Cardiac fibroblast (primary cell): ENCODE results near the gene NOS1AP.

Experiments
- DNase-seq, 2 donors: peaks; one replicate each; pipeline versions ENCODE4 v3.0.0 to v3.0.0-alpha.2; 2010; ENCODE audit warnings: low read depth in 2 of 2
- H3K4me3 ChIP-seq, 2 donors: replicated peaks in 1 of 2; 1 replicate in 1 of 2; 2 replicates in 1 of 2; pipeline ENCODE4 v1.5.1; 2011; ENCODE audit warnings: low read depth in 2 of 2, low read length in 2 of 2, mild to moderate bottlenecking in 2 of 2, moderate library complexity in 1 of 2
- TF ChIP-seq, protein P1 (sequence below): IDR thresholded peaks from one replicate; pipeline ENCODE4 v1.5.1; 2011; ENCODE audit warnings: low read depth, mild to moderate bottlenecking, low read length, inconsistent platforms

NOS1AP gene

DNA sequence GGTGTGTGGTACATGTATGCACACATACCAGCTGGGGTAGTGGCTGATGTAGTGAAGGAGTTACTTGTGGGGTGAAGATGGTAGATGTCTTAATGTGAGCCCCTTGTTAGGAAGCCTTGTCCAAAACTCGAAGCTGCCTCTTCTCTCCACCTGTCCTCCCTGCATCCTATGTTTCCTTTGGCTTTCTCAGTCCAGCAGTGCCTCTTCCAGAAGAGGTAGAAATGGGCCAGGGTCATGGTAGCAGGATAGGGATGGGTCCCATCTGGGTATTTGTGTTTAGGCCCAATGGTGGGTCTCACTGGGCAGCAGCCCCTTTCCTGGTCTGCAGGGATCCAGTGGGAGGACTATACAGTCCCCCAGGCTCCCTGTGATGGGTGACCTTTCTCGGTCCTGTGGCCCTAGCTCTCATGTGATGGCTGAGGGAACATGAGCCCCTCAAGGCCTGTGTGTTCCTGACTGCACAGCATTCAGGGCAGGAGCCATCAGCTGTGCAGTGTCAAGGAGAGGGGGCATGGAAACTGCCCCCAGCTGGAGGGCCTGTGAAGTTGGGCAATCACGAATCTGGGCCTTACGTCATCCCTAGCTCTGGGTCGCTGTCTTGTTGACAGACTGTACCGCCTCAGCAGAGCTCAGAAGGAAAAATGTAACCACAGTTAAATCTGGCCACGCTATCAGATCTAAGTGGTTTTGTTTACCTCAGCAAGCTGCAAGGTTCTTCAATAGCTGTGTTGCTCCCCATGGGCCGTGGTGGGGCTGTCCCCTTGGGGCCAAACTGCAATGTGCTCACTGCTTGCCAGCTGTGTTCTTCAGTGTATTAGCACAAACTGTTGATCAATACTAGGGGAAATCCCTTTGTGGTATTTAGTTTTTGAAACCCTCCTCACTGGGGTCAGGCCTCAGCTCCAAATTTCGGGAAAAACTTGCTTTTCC is 82.7 kb downstream of the NOS1AP start:
- TF ChIP-seq, protein P1, sequence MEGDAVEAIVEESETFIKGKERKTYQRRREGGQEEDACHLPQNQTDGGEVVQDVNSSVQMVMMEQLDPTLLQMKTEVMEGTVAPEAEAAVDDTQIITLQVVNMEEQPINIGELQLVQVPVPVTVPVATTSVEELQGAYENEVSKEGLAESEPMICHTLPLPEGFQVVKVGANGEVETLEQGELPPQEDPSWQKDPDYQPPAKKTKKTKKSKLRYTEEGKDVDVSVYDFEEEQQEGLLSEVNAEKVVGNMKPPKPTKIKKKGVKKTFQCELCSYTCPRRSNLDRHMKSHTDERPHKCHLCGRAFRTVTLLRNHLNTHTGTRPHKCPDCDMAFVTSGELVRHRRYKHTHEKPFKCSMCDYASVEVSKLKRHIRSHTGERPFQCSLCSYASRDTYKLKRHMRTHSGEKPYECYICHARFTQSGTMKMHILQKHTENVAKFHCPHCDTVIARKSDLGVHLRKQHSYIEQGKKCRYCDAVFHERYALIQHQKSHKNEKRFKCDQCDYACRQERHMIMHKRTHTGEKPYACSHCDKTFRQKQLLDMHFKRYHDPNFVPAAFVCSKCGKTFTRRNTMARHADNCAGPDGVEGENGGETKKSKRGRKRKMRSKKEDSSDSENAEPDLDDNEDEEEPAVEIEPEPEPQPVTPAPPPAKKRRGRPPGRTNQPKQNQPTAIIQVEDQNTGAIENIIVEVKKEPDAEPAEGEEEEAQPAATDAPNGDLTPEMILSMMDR, result no peak
- no peak overlapping the region for H3K4me3 ChIP-seq
- peak; percentile 79 to 87 for DNase-seq

DNA sequence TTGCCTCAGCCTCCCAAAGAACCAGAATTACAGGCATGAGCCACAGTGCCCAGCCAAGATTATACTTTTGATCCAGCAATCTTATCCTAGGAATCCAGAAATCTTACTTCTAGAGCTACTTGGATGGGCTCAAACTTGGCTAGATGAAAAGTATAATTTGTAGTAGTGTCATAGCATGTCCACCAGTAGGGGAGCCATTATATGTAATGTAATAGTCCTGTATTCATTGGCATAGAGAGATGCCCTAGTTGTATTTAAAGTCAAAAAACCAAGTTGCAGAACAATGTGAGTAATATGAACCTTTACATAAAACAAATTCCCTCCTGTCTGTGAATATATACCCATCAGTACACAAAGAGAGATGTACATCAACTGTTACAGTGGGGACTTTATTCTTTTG is 83.9 kb downstream of the NOS1AP start:
- TF ChIP-seq, protein P1, result no peak
- no peak overlapping the region for H3K4me3 ChIP-seq
- DNase-seq, result no peak

DNA sequence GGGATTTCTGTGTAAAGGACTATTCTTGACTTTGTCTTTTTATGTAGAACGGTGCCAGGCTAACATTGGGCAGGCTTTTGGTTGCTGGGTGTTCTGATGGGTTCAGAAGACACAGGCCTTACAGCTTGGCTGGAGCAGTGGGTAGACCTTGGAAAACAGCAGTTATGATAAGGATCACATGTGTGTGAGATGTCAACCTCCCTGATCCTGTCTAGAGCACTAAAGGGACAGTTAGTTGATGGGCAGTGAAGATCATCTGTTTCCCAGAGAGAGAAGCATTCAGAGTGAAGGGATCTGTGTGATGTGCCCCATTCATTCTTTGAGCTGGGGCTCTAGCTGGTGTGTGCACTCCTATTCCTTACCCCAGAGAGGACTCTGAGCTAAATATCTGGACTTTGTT is 88.0 kb downstream of the NOS1AP start:
- DNase-seq, result no peak
- TF ChIP-seq, protein P1, result no peak
- no peak overlapping the region for H3K4me3 ChIP-seq

DNA sequence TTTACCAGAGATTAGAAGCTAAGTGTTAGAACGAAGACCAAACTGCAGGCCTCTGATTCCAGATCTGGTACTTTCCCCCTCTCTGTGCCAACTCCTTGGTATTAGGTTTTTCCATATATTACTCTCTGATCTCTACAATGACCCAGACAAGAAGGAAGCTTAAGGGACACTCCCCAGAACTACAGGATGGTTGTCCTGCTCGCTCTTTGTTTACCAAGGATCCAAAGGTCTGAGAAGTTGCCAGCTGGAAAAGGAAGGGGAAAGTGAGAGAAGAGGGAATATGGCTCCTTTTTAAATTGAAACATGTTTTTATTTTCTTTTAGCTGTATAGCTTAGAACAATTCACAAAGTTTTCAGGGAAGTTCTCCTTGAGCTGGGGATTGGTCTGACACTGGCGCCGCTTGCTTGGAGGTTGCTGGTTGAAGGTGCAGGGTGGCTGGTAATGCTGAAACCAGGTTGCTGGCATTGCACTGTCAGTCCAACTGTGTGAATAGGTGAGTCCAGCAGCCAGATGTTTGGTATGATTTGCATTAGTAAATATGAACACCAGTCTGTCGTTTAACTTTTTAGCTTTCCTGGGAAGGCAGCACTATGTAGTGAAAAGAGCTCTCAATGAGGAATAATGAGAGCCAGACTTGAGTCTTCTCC is 89.3 kb downstream of the NOS1AP start:
- H3K4me3 ChIP-seq, result no peak overlapping the region
- no peak for DNase-seq
- TF ChIP-seq, protein P1, result no peak

DNA sequence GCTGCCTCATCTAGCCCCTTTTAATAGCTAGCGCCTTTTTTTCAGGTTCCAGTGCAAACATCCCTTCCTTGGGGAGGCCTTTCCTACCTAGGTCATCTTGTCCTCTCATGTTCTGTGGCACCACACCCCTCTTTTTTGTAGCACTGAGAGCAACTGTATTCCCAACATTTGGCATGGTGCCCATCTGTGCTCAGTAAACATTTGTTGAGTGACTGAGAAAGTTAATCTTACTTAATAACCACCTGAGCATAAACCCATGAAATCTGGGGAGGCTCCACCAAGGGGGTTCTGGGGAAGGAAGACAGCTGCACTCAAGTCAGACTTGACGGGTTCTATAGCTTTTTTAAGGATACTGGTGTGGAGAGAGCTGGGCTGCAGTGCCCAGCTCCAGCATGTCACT is 90.0 kb downstream of the NOS1AP start:
- TF ChIP-seq, protein P1, result no peak
- H3K4me3 ChIP-seq, result no peak overlapping the region
- DNase-seq, result no peak

DNA sequence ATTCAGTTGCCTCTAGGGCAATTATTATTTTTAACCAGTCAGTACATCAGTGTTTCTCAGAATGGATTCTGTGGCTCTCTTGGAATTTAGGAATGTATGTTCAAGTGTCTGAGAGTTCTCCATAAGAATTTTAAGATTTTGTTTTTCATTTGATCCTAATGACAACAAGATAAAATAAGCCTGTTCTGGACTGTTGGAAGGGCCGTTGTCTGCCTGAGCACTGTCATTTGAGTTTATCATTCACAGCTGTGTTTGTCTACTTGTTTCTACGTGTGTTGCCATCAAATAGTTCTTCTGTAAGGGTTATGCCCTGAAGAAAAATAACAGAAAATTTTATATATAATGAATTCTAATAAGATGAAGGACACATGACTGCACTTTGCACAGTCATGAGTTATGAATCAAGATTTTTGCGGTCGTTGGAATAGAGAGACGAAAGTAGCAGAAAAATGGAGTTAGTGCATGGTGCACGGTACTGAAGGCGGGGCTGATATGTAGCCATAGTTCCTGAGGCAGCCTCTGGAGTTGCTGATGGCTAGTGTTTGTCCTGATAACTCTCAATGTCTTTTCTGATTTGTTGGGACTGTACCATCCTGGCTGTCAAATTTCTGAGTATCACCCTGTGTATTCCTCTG is 92.5 kb downstream of the NOS1AP start:
- TF ChIP-seq, protein P1, result no peak
- no peak for DNase-seq
- H3K4me3 ChIP-seq, result no peak overlapping the region
